Glomerular visceral epithelial cell (primary cell): ENCODE results near the gene PAX5.
A peak's percentile ranks its signal among the peaks of the same experiment; 100 is the strongest.

Source experiments
- DNase-seq: peaks from one replicate; pipeline ENCODE4 v3.0.0-alpha.2; 2016; ENCODE audit errors: extremely low spot score

PAX5 gene

DNA sequence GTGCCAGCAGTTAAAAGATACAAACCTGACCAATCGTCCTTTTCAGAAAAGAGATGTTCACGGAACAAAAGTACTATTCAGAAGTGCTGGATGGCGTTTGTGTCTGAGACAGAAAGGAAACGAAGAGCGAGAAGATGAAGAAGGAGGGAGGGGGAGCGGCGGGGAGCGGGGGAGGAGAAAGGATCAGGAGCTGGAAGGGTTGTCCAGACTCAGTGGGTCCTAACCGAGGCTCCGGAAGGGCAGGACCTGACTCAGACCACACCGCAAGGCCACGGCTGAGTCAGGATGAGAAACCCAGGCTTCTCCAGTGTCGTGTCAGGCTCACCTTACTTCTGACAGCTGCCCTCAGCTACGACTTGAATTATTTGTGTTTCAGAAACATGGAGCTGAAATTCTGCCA, 46.2 kb downstream of the PAX5 start:
- DNase-seq = peak; percentile 33

DNA sequence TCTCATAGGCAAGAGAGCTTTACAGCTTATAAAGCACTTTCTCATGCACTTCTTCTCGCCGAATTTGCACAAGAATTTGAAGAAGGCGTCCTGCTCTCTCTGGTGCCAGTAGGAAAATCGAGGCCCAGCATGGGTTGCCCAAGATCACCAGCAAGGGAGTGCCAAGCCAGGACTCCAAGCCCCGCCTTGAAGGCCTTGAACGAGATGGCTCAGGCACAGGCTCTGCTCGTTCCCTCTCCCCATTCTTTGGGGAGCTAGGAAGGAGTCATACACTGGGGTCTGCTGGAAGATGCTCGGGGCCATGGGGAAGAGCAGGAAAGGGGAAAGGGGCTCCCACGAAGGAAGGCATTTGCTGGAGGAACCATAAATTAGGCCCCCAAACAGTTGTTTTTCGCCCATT, 46.7 kb downstream of the PAX5 start:
- no peak for DNase-seq

DNA sequence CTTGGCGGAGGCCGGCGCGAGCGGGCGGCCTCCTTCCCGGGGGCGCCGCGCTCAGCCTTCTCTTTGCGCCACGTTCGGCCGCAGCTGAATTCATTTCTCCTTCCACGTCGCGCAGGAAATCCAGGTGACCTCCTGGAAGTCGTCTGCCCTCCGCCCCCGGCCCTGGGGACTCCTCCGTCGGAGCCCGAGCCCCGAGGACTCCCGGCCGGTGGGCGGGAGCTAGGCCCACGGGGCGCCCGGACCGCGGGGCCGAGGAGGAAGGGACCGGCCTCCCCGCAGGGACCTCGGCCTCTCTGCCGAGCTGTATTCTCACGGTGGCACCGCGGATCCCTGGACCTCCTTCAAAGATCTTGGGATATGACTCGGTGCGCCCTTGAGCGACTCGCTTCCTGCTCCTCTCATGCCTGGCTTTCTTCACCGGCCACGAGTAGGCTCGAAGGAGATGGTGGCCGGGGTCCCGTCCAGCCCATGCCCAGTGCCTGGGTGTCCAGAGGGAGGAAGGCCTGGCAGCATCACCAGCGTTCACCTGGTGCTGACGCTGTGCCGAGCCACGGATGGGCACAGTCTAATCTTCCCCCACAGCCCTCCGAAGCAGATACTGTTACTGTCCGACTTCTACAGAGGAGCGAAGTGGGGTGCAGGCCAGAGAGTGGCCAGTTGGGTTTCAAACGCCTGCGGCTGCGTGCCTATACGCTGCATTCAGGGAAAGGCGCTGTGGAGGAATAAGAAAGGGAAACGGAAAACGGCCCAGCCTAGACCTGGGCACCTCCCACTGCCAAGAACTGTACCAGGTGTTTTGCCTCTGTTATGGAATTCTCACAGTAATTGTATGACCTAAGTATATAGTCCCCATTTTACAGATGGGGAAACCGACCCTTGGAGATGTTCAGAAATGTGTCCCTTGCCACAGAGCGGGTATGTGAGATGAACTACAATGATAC, 47.3 kb downstream of the PAX5 start:
- no peak for DNase-seq

DNA sequence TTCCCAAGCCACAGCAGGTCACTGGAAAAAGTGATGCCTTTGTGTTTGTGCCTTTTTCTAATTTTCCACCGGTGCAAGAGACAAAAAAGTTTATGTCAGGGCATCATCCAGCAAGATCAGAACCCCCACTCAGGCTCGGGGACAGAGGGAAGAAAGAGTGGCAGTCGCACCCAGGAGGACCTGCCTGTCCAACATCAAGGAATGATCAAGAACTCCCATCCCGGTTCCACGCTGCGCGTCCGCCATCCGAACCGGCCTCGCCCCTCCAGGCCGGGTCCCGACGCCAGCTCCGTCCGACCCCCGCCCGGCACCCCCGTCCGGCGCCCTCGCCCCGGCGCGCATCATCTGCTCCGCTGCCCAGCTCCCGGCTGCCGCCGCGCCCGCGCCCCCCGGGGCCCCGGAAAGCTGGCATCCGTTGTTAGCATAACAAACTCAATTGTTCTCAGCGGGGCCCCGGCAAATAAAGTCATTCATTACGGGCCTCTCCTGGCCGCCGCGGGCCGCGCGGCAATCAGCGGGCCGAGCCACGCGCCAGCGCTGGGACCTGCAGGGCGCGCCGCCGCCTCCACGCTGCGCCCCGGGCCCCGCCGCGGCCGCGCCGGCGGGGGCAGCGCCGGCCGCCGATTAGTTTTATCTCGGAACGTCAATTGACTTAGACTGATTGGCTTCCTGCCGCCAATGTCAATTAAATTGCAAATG, 48.1 kb downstream of the PAX5 start:
- no peak for DNase-seq

DNA sequence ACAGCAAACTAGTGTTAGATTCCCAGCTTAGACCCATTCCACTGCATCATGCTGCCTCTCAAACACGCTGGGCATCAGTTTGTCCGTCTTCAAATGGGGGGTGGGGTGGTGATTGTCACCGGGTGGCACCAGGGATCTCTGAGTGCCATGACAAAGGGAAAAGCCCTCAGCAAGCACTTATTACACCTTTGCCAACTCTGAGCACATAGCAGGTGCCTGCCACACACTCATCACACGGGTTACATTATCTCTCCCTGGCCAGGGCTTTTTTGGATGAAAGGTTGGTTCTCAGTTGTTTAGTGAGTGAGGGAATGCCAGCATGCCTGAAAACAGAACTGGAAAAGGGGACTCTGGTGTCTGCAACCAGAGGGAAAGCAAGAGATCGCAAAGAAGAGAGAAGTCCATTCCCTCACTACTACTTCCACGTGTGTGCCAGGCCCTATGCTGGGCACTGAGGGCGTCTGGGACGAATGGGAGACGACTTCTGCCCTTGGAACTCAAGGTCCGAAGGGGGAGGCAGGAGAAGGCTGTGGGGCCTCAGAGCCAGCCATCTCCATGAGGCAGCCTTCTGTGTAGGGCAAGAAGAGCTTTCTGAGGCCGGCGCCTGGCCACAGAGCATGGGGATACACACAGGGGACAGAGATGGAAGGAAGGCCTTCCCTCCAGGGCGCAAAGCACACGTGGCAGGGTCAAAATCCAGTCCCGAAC, 48.9 kb downstream of the PAX5 start:
- no peak for DNase-seq

DNA sequence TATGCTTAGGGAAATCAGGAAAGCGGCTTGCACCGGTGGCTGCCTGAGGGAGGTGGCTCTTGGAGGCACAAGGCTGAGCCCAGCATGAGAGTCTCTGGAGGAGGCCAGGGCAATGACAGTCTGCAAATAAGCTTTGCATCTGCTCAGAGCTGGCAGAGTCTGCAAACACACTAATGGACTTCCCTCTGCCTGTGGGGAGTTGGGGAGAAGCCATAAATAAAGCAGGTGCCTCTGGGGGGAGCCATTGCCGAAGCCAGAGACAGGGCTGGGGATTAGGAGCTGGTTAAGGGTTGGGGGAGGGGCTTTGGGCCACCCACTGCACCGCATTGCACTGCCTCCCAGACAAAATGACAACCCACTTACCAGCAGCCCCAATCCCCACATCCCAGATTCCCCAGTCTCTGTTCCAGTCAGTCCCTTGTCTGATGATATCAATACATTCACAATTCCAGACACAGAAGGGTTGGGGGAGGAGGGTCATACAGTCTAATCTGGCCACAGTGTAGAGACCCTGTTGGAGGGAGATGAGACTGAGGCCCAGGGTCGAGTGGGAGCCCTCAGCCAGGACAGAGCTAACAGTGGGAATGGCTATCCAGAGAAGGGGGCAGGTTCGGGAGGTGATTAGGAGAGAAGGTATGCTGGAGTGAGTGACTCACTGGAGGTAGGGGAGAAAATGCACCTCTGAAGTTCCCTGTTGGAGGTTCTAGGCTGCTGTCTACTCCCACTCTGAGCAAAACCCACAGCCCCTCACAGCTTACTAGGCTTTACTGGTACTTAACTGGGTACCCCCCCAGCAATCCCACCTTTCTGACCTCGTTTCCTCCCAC, 53.7 kb downstream of the PAX5 start:
- DNase-seq = no peak

DNA sequence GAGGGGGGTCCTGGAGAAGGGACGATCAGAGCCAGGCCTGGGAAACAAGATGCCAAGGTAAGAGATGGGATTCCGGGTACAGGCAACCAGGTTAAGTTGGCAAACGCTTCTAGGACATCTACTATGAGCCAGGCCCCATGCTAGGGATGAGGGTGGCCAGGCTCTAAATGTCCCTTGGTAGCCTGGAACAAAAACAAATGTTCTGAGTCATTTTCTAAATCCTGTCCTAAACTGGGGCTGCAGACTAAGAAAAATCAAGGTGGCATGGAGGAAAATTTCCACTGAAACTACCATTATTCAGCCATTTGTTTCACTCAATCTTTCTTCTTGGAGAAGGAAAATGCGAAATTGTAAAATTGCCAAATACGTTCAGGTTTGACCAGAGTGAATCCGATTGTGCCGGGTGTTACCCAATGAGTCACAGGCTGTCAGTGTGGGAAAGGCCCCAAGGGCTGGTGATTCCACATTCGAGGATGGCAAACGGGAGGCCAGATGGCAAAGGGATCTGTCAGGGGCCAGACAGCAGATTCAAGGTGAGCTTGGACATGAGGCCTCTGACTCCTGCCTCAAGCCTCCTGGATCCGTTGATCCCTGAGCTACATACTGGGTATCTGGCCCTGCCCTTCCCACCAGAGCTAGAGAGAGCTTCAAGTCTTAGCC, 57.6 kb downstream of the PAX5 start:
- peak; percentile 7 for DNase-seq

DNA sequence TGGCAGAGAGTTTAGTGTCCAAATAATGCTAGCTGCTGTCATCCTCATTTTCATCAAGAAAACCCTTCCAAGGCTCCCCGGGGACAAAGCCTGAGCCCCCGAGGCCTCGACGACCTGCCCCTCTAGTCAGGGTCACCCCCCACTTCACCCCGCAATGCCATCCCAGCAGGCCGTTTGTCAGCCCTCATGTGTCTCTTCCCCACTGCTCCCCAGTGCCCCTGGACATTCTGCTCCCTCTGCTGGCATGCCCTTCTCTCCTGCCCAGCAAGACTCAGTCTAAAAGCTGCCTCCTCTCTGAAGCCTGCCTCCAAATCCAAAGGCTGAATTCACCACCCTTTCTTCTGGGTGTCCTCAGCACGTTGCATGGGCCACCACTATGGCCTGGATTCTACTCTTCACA, 59.3 kb downstream of the PAX5 start:
- DNase-seq = no peak

DNA sequence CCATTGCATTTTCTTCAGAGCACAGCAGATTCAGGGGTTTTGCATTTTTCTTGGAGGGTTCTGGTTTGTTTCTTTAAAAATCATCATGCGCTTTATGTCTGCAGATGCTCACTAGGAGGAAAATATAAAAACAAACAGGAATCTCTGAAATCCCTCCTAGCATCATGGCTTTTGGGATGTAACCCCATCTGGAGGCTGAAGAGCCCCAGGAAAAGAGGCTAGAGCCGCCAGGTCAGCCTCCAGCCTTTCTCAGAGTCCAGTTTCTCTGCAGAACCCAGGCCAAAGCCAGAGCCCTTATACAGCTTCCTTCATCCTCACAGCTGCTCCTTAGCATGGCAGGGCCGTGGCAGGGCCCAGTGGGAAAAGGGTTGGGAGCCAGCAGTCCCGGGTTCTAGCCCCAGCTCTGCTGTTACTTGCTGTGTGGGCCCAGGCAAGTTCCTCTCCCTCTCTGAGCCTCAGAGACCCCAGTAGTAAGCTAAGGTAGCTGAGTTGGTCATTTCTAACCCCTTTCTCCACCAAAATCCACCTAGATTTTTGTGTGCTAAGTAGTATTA, 62.1 kb downstream of the PAX5 start:
- DNase-seq = no peak

DNA sequence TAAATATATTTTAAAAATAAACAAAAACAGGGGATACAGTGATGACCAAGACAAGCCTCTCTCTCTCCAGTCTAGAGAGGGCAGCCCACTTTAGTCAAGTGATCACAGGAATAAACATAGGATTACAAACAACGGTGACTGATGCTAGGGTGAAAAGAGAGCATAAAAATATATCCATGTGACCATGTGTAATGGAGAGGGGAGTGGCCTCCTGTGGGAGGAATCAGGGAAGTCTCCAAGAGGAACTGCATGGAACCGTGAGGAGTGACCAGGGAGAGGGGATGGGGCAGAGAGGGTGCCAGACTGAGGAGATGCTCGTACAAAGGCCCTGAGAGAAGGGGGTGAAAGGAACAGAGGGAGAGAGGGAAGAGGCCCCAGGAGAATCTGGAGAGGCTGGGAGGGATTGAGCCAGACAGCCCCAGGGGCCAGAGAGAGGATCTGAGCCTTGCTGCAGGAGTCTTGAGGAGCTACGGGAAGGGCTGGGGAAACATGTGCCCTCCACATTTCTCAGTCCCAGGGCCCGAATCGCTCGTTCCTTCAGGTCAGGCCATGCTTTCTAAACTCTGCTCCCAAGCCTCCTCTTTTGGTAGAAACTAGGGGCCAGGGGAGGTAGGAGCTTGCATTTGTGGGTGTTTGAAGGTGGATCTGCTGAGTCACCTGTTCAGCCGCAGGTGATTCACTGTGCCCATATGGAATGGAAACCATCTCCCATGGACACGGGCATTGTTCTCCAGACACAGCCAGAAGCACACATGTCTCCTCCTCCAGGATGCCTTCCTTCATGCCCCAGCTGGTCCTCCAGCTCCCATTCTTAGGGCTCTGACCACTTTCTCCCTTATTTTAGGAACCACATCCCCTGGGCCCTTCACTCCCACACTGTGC, 63.8 kb downstream of the PAX5 start:
- no peak for DNase-seq

DNA sequence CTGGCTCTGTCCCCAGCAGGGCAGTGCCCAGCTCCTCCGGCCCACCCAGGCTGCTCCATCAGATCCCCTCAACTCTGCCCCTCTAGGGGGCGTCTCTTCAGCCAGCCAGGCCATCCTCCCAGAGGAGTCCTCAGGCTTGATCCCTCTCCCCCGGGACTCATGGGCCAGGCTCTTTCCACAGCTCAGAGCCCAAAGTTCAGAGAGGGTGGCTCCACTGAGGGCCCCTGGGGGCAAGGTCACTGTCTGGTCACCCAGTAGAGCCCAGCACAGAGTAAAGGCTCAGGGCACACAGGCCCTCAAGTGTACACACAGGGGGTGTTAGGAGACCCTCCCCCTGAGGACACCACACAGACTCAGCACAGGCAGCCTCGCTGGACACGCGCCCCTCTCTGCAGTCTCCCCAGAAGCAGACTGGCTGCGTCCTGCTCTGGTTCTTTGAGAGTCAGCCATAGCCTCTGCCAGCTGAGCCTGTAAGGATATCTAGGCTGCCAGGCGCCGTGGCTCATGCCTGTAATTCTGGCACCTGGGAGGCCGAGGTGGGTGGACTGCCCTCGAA, 64.8 kb downstream of the PAX5 start:
- DNase-seq = no peak

DNA sequence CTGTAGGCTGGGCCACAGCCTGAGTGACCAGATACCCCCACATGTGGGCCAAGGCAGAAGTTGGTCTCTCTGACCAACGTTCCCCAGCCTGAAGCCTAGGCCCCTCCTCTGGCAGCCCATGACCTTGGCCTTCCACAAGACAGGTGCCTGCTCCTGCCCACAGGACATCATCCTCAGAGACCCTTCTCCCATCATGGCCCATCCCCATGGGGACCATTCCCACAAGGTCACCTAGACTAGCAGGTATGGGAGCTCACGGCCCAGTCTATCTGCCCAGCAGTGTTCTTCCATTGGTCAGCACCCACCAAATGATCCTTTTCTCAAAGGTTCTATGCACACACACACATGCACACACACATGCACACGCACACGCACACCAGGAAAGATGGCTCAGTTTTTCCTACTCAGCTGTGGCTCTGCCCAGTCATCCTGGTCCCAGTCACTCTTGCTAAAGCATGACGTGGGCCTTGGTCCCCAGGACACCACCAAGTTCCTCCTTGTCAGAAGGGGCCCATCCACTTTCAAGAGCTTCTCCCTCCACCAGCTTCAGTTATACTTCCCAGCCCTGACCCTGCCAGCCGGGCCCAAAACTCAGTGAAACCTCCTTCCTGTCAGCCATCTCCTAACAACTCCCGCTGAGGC, 65.4 kb downstream of the PAX5 start:
- no peak for DNase-seq

DNA sequence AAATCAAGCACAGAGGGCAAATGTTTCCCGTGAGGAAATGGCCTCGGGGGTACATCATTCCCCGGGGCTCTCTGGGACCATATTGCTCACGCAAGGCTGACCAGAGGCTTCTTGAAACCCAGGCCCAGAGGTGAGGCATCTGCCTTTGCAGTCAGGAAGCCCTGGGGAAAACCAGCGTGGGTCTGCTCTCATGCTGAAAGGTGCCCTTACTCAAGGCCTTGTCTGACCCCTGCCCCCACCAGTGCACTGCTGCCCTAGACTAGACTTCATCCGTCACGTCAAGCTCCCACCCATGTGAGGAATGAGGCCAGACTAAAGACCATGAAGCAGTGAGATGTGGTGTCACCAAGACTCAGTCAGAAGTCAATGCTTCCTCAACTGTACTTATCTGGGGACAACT, 66.1 kb downstream of the PAX5 start:
- no peak for DNase-seq

DNA sequence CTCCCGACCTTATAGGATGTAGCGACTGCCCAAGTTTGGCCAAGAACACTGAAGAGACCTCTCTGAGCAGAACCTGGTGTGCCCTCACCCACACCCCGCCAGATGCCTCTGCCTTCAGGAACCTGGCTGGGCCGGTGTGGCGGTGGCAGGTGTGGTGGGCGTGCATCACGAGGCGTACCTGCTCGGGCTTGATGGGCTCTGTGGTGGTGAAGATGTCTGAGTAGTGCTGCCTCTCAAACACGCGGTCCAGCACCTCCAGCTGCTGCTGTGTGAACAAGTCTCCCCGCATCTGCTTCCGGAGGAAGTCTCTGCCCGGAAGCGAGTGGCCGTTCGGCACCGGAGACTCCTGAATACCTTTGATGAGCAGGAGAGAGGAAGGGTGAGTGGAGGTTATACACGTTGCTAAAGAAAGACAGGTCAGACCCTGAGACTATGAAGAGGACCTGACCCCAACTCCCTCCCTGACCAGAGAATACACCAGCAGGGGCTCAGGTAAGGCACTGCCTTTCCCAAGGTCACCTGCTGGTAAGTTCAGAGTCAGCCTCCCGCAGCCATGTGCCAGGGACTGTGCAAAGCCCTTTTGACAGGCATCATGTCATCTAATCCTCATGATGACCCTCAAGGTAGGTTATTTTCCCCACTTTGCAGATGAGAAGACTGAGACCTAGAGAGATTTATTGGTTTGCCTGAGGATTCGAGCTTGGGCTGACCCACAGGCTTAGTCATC, 67.5 kb downstream of the PAX5 start:
- DNase-seq = no peak

DNA sequence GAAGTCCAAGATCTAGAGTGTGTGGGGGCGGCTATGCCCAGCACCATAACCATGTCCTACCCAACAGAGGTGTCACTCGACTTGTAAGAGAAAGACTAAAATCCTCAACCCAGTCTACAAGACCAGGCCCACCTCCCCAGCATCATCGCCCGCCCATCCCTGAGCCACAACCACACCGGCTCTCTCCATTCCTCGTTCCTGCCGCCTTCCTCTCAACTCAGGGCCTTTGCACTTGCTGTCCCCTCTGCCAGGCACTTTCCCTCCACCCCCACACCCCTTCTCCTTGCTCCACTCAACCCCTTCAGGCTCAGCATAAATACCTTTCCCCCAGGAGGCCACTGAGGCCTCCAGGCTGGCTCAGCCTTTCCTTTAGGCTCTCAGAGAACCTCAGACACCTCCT, 69.3 kb downstream of the PAX5 start:
- no peak for DNase-seq

DNA sequence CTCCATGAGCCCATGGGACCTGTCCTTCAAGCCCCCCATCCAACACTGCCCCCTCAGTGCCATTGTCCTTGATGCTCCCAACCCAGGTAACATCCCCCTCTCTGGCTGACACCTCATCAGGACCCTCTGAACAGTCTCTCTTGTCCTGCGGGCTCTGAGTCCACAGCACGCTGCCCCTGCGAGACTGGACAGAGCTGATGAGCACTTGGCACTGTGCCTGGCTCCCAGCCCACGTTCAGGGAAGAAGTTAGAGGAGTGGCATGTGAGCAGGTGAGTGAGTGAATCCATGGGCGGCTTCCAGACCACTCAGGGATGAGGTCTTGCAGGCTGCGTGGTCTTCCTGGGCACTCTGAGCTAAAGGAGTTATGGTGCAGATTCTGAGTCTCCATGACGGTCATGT, 70.7 kb downstream of the PAX5 start:
- DNase-seq = no peak

DNA sequence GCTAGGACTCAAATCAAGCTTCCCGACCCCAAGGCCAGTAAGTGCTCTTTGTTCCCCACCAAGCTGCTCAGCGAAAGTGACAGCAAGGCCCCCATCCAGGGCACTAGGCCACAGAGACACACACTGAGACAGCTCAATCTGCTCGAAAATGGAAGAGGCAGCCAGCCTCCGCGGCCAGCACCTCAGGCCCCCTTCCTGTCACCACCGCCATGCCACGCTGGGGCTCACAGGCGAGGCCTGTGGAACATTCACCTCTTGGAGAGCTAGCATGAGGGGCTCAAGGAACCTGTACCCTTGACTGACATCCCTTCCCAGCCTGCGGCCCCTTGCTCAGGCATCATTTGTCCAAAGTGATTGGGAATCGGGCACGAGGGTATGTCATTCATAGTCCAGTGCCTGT, 71.4 kb downstream of the PAX5 start:
- DNase-seq = no peak

DNA sequence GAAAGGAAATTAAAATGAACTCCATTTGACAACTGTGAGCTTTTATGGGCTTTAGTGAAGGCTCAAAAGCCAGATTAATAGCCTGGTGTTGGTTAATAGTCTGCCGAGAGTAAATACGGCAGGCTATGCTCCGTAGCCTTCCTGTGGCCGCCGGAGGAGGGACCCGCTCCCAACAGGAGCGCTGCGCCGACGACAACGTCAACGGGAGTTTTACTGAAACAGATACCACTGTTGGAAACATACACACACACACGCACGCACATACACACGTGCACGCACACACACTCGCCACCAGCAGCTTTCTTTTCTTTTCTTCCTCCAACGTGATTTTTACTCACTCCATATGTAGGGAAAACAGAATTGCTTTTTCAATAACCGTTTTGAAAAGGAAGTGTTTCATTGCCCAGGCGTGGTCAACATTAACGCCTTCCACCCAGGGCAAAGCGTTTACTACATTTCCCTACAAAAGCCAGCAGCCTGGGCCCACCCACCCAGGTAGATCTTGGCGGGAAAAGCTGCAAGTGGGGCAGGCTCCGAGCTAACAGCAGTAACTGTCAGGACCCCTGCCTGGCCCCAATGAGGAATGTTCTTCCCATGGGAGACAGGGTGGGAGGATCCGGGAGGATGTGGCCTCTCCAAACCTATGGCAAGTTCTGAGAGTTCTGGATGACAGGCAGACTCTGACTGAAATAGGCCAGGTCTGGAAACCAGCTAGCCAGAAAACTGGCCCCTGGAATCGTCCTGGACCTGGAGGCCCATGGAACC, 72.3 kb downstream of the PAX5 start:
- DNase-seq = no peak
